Omental fat pad (tissue), 4 donors: ENCODE data around the gene ETV6. TPM values are rescaled to one million over a fixed set of nuclear protein-coding genes. Genes with fewer than 3 reads are reported as not detected.

ENCODE experiments used
- ATAC-seq: fragments of 150-250 bp; one replicate; pipeline ENCODE4 v1.9.1; 2016; ENCODE audit warnings: mild to moderate bottlenecking, moderate library complexity; ENCODE audit not compliant: low FRiP score
- DNase-seq: peaks from one replicate; pipeline ENCODE4 v3.0.0-alpha.2; 2019; ENCODE audit warnings: low spot score
- CTCF ChIP-seq, 3 donors: fragments of 450-650 bp; IDR thresholded peaks; one replicate each; pipeline ENCODE4 v1.5.1; 2016 to 2017; ENCODE audit warnings: antibody characterized with exemption in 3 of 3, mild to moderate bottlenecking in 3 of 3, moderate library complexity in 2 of 3
- total RNA-seq, 4 donors: library from RNA; depleted of rRNA; stranded (reverse); fragments of >200 nt; gene quantifications; one replicate each; pipeline ENCODE4 v1.1.0, GENCODE V29; 2016

Gene ETV6
- total RNA-seq, 4 donors from 2014 or later, result 9.3 to 28.2 (median 17.6) TPM

DNA sequence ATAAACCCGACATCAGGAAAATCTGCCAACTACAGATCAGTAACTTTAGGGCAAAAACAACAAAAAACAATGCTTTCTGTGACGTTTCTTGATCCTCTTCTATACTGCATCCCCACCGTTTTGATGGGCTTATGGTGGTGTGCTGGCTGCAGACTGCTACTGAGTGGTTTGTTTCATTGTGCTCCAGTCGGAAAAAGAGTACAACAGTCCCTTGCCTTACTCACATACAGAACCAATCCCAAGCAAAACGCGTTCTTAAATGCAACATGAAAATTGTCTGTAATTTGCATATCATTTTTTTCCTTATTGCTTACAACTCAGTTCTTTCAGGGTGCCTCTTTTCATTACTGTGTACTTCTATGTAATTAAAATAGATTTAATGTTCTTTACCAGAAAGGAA, 2.3 kb downstream of the ETV6 start:
- DNase-seq, result no peak
- no peak for ATAC-seq
- no peak for TF ChIP-seq CTCF (IDR thresholded peaks at IDR 0.05)

DNA sequence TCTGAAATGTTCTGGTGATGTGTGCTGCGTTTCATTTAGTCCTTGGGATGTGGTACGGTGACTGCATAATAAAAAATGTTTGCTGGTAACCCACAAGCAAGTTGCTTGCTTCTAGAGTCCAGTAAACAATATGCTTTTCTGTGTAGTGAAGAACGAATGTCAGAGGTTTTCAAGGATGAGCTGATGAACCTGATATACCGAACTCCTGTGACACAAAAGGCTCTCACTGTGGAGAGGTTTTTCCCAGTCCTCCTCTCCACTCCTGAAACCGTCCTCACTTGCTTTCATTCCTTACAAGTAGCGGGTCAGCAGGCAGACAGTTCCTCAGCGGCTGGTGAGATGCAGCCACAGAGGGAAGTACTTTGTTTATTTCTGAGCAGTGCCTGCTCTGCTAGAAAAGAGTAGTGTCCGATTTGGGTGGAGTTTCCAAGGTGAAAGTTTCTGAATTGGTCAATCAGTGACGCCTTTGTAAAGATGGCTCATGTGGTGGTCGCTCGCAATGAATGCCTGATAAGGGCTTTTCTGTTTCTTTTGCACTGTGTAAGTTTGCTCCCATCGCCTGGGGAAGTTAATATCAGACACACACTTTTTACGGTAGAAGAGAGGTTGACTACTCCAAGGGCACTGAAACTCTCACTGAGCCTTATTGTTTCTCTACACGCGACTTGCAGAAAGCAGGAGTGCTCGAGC, 3.0 kb downstream of the ETV6 start:
- no peak for TF ChIP-seq CTCF (IDR thresholded peaks at IDR 0.05)
- DNase-seq, result no peak

DNA sequence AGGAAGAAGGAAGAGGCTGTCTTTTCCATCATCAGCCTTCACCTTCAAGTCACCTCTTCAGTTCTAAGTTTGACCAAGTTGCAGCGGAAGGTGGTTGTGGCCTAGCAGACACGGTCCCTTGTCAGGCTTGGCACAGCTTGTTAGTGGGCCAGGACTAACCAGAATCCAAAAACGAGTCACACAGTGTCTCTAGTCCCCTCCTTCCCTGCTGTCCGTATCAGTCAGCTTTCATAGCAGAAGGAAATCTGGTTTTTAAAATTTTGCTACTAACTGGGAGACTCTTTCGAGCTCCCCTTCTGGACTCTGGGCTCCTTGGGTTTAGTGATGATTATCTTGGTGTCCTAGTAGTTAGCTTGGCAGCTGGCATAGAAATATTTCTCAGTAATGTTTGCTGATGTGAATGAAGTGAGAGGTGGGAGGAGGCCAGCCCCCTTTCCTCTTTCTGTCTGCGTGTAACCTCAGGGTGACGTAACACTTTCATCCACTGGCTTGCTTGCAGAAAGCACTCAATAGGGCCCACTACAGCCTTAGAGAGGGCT, 3.8 kb downstream of the ETV6 start:
- ATAC-seq, result no peak
- DNase-seq, result no peak
- no peak for TF ChIP-seq CTCF (IDR thresholded peaks at IDR 0.05)

More for the DNA sequence above, 3.0 kb downstream of the ETV6 start:
- no peak for ATAC-seq

DNA sequence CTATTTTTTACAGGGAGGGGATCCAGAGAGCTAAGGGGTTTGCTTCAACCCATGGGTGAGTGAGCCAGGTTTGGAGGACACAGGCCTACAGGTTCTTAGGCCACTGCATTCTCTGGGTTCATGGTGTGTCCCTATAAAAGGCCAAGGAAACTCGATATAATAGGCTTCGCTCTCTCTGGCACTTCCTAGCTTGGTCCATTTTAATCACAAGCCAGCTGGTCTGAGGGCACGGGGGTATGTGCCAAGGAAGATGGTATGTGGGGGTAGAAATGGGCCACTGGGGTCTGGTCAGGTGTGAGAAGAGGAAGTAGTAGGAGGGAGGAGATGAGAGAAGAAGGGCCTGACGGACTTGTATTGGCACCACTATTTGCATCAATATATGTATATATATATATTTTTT, 4.9 kb downstream of the ETV6 start:
- TF ChIP-seq CTCF (IDR thresholded peaks at IDR 0.05), result no peak
- ATAC-seq (no peak), DNase-seq (no peak)

DNA sequence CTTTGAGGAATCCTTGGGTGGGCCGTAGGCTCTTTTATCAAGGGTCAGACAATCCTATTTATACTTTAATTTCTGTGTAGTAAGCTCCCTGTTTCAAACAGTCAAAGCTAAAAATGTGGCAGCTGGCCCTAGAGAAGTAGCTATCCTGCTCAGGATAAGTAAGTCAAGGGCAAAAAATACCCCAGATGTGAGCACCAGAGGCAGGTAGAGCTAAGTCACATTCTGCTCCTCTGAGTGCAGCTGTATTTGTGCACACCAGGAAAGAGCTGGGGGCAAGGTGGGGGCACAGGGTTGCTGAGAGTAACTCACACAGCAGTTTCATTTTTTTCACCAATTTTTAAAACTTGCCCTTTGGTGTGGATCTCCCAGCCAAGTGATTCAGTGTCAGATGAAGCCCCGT, 5.3 kb downstream of the ETV6 start:
- no peak for TF ChIP-seq CTCF (IDR thresholded peaks at IDR 0.05)
- ATAC-seq (no peak), DNase-seq (no peak)

DNA sequence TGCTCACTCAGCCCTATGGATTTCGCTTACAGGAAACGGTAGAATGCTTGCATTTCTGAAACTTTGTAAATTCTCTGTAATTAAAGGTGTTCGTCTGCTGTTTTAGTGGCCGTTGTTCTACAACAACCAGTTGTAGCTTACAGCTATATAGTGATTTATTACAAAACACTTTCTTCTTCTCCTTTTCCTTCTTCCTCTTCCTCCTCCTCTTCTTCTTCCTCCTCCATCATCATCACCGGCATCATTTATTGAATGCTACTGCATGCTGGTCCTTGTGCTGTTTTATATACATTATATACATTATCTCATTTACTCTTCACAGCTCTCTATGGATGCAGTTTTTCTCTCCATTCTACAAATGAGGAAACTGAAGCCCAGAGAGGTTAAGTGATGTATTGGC, 6.4 kb downstream of the ETV6 start:
- no peak for TF ChIP-seq CTCF (IDR thresholded peaks at IDR 0.05)
- no peak for ATAC-seq

DNA sequence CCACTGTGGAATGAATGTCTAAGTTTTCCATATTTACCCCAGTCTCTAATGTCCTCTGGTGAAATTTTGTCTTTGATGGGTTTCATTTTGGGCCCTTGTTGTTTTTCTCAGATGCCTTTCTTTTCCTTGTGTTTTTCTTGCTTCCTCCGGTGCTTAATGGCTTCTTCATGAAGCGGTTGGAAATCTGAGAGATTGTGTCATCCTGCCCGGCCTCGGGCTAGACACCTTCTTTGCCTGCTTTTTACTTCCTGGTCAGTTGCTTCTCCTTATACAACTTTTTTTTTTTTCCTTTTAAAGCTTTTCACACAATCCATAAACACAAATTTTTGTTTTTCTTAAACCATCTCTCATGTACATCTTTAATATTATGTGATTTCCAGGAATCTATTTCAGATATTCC, 7.1 kb downstream of the ETV6 start:
- ATAC-seq, result no peak
- no peak for DNase-seq
- TF ChIP-seq CTCF (IDR thresholded peaks at IDR 0.05), result no peak

More for the DNA sequence above, 6.4 kb downstream of the ETV6 start:
- no peak for DNase-seq
